Measurements from ENCODE around the gene DENND1A.

DNA sequence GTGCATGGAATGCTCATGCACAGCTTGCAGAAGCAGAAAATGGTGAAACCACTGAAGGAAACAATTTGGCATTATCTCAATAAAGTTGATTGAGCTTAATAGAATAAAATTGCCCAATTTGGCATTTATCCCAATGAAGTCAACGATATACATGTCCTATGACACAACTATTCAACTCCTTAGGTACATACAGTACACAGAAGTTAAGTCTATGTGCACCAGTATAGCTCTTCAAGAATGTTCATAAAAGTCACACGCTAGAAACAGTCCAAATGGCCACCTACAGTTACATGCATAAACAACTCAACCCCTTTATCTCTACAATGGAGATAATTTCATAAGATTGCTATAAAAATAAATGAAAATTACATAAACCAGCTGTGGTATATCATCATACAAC is 184.5 kb downstream of the DENND1A start:
- TF ChIP-seq CTCF (IDR thresholded peaks at IDR 0.05; ENCODE audit: low read depth, low read length, missing input control) = no peak
- no peak for TF ChIP-seq TAF1 (conservative IDR thresholded peaks at IDR 0.05)
- TF ChIP-seq YY1 (IDR thresholded peaks at IDR 0.05) = no peak
- no peak for TF ChIP-seq EGR1 (IDR thresholded peaks at IDR 0.05; ENCODE audit: low read depth in 2 of 2)
